ENCODE measurements around the gene LRRC8B.
"Not testable (repeated sequence)": the region's sequence is repeated elsewhere in the genome, so short reads cannot be mapped to it uniquely, and the experiment has no call there.

LRRC8B gene

DNA sequence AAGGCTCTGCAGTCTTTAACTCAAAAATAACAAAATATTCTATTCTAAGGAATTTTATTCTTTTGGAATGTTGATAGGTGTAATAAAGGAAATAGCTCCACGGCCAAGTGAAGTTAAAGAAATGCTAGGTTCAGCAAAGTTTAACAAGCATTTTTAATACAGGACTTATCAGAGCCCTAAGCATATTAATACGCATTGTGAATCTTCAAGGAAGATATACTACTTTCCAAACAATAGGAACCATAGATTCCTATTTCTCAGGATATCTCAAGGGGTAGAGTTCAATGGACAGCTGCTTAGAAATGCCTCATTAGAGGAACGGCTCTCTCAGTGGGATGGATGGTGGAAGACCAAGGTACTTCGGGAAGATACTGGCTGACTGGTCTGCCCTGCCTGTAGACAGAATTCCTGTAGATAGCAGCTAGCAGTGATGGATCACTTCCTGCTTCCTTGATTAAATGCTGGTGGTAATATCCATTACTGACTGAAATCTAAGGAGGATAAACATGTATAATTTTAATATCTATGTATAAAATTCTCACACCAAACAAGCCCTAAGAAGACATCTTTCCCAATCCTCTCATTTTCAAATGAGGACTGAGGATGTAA is 100.2 kb downstream of the LRRC8B start:
- TF ChIP-seq, protein P1, sequence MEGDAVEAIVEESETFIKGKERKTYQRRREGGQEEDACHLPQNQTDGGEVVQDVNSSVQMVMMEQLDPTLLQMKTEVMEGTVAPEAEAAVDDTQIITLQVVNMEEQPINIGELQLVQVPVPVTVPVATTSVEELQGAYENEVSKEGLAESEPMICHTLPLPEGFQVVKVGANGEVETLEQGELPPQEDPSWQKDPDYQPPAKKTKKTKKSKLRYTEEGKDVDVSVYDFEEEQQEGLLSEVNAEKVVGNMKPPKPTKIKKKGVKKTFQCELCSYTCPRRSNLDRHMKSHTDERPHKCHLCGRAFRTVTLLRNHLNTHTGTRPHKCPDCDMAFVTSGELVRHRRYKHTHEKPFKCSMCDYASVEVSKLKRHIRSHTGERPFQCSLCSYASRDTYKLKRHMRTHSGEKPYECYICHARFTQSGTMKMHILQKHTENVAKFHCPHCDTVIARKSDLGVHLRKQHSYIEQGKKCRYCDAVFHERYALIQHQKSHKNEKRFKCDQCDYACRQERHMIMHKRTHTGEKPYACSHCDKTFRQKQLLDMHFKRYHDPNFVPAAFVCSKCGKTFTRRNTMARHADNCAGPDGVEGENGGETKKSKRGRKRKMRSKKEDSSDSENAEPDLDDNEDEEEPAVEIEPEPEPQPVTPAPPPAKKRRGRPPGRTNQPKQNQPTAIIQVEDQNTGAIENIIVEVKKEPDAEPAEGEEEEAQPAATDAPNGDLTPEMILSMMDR (conservative IDR thresholded peaks at IDR 0.05), result no peak
- H3K27ac ChIP-seq, result peak overlapping the region; percentile 34

DNA sequence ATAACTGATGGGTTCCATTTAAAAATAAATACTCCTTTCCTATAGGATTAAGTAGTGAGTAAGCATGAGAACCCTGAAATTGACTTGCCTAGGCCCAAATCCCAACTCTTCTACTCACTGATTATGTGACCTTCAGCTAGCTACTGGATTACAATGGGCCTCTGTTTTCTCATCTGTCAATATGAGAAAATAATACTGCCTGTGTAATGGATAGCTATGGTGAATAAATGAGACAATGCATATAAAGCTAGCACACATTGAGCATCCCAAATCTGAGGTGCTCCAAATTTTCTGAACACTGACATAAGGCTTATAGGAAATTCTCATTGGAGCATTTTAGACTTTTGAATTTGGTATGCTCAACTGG is 103.0 kb downstream of the LRRC8B start:
- TF ChIP-seq, protein P1 (conservative IDR thresholded peaks at IDR 0.05), result no peak
- no peak overlapping the region for H3K27ac ChIP-seq

DNA sequence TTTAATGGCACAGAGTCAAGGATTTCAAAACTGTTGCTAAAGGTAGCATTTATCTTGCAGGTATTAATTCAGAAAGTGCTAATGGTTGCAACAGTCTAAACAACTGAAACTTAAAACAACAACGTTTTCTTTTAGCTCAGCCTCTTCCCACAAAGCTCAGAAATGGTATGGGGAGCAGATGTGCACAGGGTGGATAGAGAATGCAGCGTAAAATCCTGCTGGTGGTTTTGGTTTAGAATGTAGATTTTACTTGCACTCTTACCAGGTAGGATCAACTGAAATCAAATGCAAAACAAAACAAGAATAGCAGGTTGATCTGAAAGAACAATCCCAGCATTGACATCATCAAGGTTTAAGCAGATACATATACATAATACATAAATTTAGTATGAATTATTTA is 104.5 kb downstream of the LRRC8B start:
- no peak overlapping the region for H3K27ac ChIP-seq
- TF ChIP-seq, protein P1 (conservative IDR thresholded peaks at IDR 0.05), result no peak

DNA sequence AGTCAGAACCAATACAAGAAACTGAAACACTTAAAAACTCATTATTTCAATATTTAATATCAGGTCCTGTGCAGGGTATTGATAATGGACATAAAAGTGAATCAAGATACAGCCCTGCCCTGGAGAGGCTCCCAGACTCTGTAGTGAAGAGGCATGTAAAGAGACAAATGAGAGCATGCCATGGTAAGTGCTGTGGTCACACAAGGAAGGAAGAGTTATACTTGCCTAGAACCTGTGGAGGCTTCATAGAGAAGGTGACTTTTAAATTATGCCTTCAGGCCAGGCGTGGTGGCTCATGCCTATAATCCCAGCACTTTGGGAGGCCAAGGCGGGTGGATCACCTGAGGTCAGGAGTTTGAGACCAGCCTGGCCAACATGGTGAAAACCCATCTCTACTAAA is 105.0 kb downstream of the LRRC8B start:
- not testable (repeated sequence) for H3K27ac ChIP-seq

DNA sequence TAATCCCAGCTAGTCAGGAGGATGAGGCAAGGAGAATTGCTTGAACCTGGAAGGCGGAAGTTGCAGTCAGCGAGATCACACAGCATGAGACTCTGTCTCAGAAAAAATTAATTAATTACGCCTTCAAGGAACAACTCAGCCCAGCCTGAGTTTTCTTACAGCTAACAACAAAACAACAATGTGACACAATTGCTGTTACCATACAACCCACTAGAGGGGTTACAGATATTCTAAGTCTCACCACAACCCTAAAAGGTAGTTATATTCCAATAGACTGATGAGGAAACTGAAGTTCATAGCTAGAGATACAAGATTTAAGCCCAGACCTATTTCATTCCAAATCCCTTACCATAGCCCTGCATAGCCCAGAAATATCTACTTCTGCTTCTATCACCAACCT is 105.4 kb downstream of the LRRC8B start:
- H3K27ac ChIP-seq, result no peak overlapping the region
- TF ChIP-seq, protein P1 (conservative IDR thresholded peaks at IDR 0.05), result no peak

DNA sequence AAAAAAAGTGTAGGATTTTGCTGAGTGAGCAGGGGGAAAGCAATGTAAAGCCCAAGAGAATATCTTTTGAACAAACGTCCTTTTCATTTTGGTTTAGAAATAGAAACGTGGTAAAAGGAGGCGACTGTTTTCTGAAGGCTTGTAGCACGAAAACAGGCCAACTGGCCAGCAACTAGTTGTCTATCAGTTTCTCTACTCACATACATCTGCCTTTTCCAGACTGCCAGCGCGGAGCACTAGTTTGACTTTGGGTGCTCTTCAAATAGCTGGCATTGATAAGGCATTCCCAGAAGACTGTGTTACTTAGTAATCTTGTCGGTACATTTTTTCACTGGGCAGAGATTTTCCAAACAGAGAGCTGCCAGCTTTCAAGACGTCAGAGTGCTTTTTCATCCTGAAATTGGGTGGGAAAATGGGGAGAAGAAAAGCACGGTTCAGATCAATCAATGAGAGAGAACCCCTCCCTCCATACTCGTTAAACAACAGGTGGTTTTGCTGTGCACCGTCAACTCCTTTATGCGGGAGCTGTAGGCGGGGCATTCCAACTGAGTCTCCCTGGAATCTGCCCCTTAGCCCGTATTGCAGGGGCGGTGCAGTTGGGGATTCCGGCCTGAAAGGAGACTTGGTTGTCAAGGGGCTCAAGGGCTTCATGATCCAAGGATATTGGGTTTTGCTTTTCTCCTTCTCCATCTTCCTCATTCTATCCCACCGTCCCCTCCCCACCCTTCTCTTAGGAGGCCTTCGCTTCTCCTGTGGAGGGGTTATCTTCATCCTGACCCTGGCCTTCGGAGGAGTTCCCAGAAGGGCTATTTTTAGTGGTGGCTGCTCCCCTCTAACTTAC is 107.4 kb downstream of the LRRC8B start:
- TF ChIP-seq, protein P1 (conservative IDR thresholded peaks at IDR 0.05), result no peak

DNA sequence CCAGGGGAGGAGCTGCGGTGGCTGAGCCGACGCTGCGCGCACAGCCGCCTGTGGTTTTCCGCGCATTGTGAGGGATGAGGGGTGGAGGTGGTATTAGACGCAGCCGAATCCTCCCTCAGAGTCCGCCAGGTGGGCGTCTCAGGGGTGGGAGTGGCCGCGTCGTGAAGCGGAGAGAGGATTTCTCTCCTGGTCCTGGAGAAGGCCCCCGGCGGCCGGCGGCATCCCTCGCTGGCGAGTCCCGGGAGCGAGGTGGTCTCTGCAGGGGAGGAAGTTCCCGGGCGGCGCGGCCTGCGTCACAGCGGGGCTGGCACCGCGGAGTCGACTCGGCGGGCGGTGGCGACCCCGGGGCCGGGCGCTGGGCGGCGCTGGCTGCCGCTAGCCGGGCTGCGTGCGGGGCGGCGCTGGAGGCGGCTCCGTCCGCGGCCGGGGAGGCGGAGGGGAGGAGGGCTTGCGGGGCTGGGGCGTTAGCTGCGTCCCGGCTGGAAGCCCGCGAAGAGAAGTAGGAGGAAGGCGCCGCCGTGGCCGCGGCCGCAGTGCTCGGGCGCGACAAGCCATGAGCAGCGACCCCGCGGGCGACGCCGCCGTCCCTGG is 108.1 kb downstream of the LRRC8B start, which contains the start of gene LRRC8C:
Gene LRRC8C, plus strand, starts transcription at position 464 of the 591 bp plus-strand sequence. CDS start 53,354 bp downstream, outside the sequence.
- TF ChIP-seq, protein P1 (conservative IDR thresholded peaks at IDR 0.05), result peak; percentile 90
- peak within 1 kb of the TSS; percentile 69 for H3K27ac ChIP-seq

More for the DNA sequence above, 107.4 kb downstream of the LRRC8B start:
- H3K27ac ChIP-seq, result peak overlapping the region; percentile 69

Data from VCaP (cell line).